WI38 (cell line): ENCODE results near the gene ZNF44.

Experiments used
- H3K4me3 ChIP-seq: 2 replicates; pipeline ENCODE4 v1.5.1; 2011; ENCODE audit warnings: low read depth, mild to moderate bottlenecking, control low read depth, low read length
- CTCF ChIP-seq: IDR thresholded peaks from 2 replicates; pipeline ENCODE4 v1.5.1; 2012; ENCODE audit warnings: low read depth, mild to moderate bottlenecking, control low read depth, low read length

ZNF44 gene

GRCh38 chr19:12260236-12260635, 34.4 kb downstream of the ZNF44 start:
- no peak for TF ChIP-seq CTCF
- no peak overlapping the region for H3K4me3 ChIP-seq

- no peak overlapping the region for H3K4me3 ChIP-seq
- no peak for TF ChIP-seq CTCF
These were observed 39.3 kb downstream of the ZNF44 start for GRCh38 chr19:12255372-12255771.

GRCh38 chr19:12247644-12248222, 47.0 kb downstream of the ZNF44 start:
- TF ChIP-seq CTCF = no peak
- H3K4me3 ChIP-seq = no peak overlapping the region

- TF ChIP-seq CTCF = no peak
- H3K4me3 ChIP-seq = no peak overlapping the region
These were observed 50.3 kb downstream of the ZNF44 start for GRCh38 chr19:12244370-12244769.

GRCh38 chr19:12237143-12237839, 57.4 kb downstream of the ZNF44 start:
- no peak overlapping the region for H3K4me3 ChIP-seq
- no peak for TF ChIP-seq CTCF

GRCh38 chr19:12232961-12233360, 61.7 kb downstream of the ZNF44 start:
- no peak overlapping the region for H3K4me3 ChIP-seq
- no peak for TF ChIP-seq CTCF

GRCh38 chr19:12230751-12231733, 63.6 kb downstream of the ZNF44 start:
- TF ChIP-seq CTCF = no peak

More at GRCh38 chr19:12230751-12231733, 63.6 kb downstream of the ZNF44 start:
- no peak overlapping the region for H3K4me3 ChIP-seq
